ENCODE measurements around the gene CCDC185.

The CCDC185 gene

DNA sequence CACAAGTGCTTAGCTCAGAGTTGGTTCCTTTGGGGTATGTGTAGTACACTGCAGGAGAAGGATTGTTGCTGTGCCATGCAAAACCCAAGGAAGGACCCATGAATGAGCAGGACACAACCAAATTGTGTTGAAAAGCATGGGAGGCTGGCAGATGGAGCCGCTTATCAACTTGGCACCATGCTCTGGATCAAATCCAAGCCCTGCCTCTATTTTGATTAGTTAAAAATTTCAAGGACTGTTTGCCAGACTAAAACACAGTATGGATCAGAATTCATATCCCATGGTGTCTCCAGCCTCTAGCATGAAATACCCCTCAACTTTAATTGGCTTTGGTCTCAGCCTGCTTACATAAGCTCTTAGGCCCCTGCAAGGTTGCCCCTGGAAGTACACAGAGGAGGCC is 27.8 kb downstream of the CCDC185 start:
- Histone ChIP-seq H3K14ac (ENCODE audit: low read length) (no peak overlapping the region), H3K79me1 (ENCODE audit: low read depth, low read length) (no peaks in the 10 kb centered on the region), H4K8ac (ENCODE audit: low read depth, low read length) (no peak overlapping the region), H3K18ac (ENCODE audit: low read length) (peak overlapping the region; percentile 41), H2AK5ac (ENCODE audit: low read depth, low read length) (no peak overlapping the region), H3K4ac (ENCODE audit: low read length) (no peak overlapping the region), H2BK12ac (ENCODE audit: low read length) (no peak overlapping the region), H3K23ac (ENCODE audit: low read depth, low read length, poor library complexity) (no peak overlapping the region), H3K27me3 (ENCODE audit: control insufficient read depth in 3 of 3, insufficient read depth in 3 of 3, low read depth in 1 of 3, low read length in 3 of 3) (no peaks in the 10 kb centered on the region), H3K27ac (replicated peaks; ENCODE audit: low read length) (no peak overlapping the region), H2BK5ac (ENCODE audit: low read length) (no peak overlapping the region), H3K9ac (ENCODE audit: low read depth, low read length, poor library complexity) (no peak overlapping the region), H3K4me3 (ENCODE audit: low read length in 2 of 2) (no peak overlapping the region), H3K4me2 (ENCODE audit: insufficient read depth, low read length, poor library complexity, severe bottlenecking) (no peak overlapping the region), H2BK15ac (ENCODE audit: low read length) (no peak overlapping the region), H4K91ac (ENCODE audit: low read depth, low read length, poor library complexity) (no peak overlapping the region), H3K9me3 (replicated peaks in 1 of 2; ENCODE audit: control insufficient read depth in 2 of 2, insufficient read depth in 1 of 2, low read depth in 1 of 2, low read length in 2 of 2) (no peaks in the 10 kb centered on the region), H2AFZ (ENCODE audit: low read length) (no peak overlapping the region), H3K4me1 (ENCODE audit: control insufficient read depth in 2 of 2, insufficient read depth in 1 of 2, low read depth in 1 of 2, low read length in 2 of 2) (no peaks in the 10 kb centered on the region), H2BK120ac (ENCODE audit: low read depth, low read length) (no peak overlapping the region), H3K36me3 (replicated peaks in 1 of 2; ENCODE audit: control insufficient read depth in 2 of 2, insufficient read depth in 2 of 2, low read length in 2 of 2) (no peaks in the 10 kb centered on the region)
- WGBS, 2 donors (ENCODE audit: extremely low coverage in 2 of 2, insufficient read length in 2 of 2, insufficient replicate concordance in 1 of 2), result no CpG with 5 or more reads among the region's 1 CpG
- DNase-seq (ENCODE audit: low spot score), result no peak

DNA sequence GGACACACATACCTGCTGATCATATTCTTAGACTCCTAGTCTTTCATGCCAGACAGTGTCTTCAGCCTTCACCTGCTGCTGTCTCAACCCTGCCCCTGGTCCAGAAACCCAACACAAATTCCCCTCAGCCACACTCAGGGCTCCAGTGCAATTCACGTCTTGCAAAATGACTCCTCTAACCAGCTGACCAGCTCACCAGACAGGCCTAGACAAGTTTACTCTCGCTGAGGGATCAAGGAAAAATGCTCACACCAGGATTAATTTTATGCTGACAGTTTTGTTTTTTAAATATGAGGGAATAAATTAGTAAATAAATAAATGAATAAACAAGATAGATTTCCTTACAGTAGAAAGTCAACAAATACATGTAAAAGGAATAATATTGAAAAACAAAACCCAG is 28.5 kb downstream of the CCDC185 start:
- H2BK5ac ChIP-seq (ENCODE audit: low read length), result no peak overlapping the region
- no peaks in the 10 kb centered on the region for H3K79me1 ChIP-seq (ENCODE audit: low read depth, low read length)
- no CpG with 5 or more reads among the region's 2 CpGs for WGBS, 2 donors (ENCODE audit: extremely low coverage in 2 of 2, insufficient read length in 2 of 2, insufficient replicate concordance in 1 of 2)
- no peak overlapping the region for H4K8ac ChIP-seq (ENCODE audit: low read depth, low read length)
- no peak overlapping the region for H3K27ac ChIP-seq (replicated peaks; ENCODE audit: low read length)
- H3K9ac ChIP-seq (ENCODE audit: low read depth, low read length, poor library complexity), result no peak overlapping the region
- H3K4me3 ChIP-seq (ENCODE audit: low read length in 2 of 2), result no peak overlapping the region
- H2BK15ac ChIP-seq (ENCODE audit: low read length), result no peak overlapping the region
- H2AFZ ChIP-seq (ENCODE audit: low read length), result no peak overlapping the region
- H4K91ac ChIP-seq (ENCODE audit: low read depth, low read length, poor library complexity), result no peak overlapping the region
- no peaks in the 10 kb centered on the region for H3K36me3 ChIP-seq (replicated peaks in 1 of 2; ENCODE audit: control insufficient read depth in 2 of 2, insufficient read depth in 2 of 2, low read length in 2 of 2)
- no peak overlapping the region for H3K18ac ChIP-seq (ENCODE audit: low read length)
- H3K4me1 ChIP-seq (ENCODE audit: control insufficient read depth in 2 of 2, insufficient read depth in 1 of 2, low read depth in 1 of 2, low read length in 2 of 2), result no peaks in the 10 kb centered on the region
- no peak overlapping the region for H2BK12ac ChIP-seq (ENCODE audit: low read length)
- no peak overlapping the region for H2BK120ac ChIP-seq (ENCODE audit: low read depth, low read length)
- no peak for DNase-seq (ENCODE audit: low spot score)
- no peak overlapping the region for H2AK5ac ChIP-seq (ENCODE audit: low read depth, low read length)
- H3K14ac ChIP-seq (ENCODE audit: low read length), result no peak overlapping the region
- H3K9me3 ChIP-seq (replicated peaks in 1 of 2; ENCODE audit: control insufficient read depth in 2 of 2, insufficient read depth in 1 of 2, low read depth in 1 of 2, low read length in 2 of 2), result no peaks in the 10 kb centered on the region
- no peak overlapping the region for H3K4me2 ChIP-seq (ENCODE audit: insufficient read depth, low read length, poor library complexity, severe bottlenecking)
- no peak overlapping the region for H3K4ac ChIP-seq (ENCODE audit: low read length)
- H3K27me3 ChIP-seq (ENCODE audit: control insufficient read depth in 3 of 3, insufficient read depth in 3 of 3, low read depth in 1 of 3, low read length in 3 of 3), result no peaks in the 10 kb centered on the region
- H3K23ac ChIP-seq (ENCODE audit: low read depth, low read length, poor library complexity), result no peak overlapping the region

DNA sequence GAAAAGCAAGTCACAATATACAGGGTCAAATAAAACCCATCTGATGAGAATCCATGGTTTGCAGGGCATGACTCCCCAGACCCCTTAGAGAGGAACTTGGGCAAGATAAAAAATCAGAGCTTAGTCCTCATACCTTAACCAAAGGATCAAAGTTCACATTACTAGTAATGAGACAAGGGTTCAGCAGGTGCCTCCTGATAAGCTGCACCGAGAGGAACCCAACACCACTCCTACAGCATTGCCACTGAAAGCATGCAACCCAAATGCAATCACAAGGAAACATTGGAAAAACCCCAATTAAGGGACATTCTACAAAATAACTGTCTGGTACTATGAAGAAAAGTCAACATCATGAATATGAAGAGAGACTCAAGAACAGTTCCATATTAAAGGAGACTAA is 29.7 kb downstream of the CCDC185 start:
- H3K4ac ChIP-seq (ENCODE audit: low read length), result no peak overlapping the region
- H4K91ac ChIP-seq (ENCODE audit: low read depth, low read length, poor library complexity), result no peak overlapping the region
- no peaks in the 10 kb centered on the region for H3K4me1 ChIP-seq (ENCODE audit: control insufficient read depth in 2 of 2, insufficient read depth in 1 of 2, low read depth in 1 of 2, low read length in 2 of 2)
- H3K36me3 ChIP-seq (replicated peaks in 1 of 2; ENCODE audit: control insufficient read depth in 2 of 2, insufficient read depth in 2 of 2, low read length in 2 of 2), result no peaks in the 10 kb centered on the region
- DNase-seq (ENCODE audit: low spot score), result no peak
- H2BK5ac ChIP-seq (ENCODE audit: low read length), result no peak overlapping the region
- H3K4me2 ChIP-seq (ENCODE audit: insufficient read depth, low read length, poor library complexity, severe bottlenecking), result no peak overlapping the region
- no peaks in the 10 kb centered on the region for H3K27me3 ChIP-seq (ENCODE audit: control insufficient read depth in 3 of 3, insufficient read depth in 3 of 3, low read depth in 1 of 3, low read length in 3 of 3)
- H3K79me1 ChIP-seq (ENCODE audit: low read depth, low read length), result no peaks in the 10 kb centered on the region
- H2BK15ac ChIP-seq (ENCODE audit: low read length), result no peak overlapping the region
- no peak overlapping the region for H2BK120ac ChIP-seq (ENCODE audit: low read depth, low read length)
- no peak overlapping the region for H3K23ac ChIP-seq (ENCODE audit: low read depth, low read length, poor library complexity)
- no peak overlapping the region for H2AFZ ChIP-seq (ENCODE audit: low read length)
- no CpG with 5 or more reads among the region's 1 CpG for WGBS, 2 donors (ENCODE audit: extremely low coverage in 2 of 2, insufficient read length in 2 of 2, insufficient replicate concordance in 1 of 2)
- no peak overlapping the region for H2AK5ac ChIP-seq (ENCODE audit: low read depth, low read length)
- H3K27ac ChIP-seq (replicated peaks; ENCODE audit: low read length), result no peak overlapping the region
- no peak overlapping the region for H3K14ac ChIP-seq (ENCODE audit: low read length)
- H3K9ac ChIP-seq (ENCODE audit: low read depth, low read length, poor library complexity), result no peak overlapping the region
- no peak overlapping the region for H3K18ac ChIP-seq (ENCODE audit: low read length)
- no peak overlapping the region for H3K4me3 ChIP-seq (ENCODE audit: low read length in 2 of 2)
- H2BK12ac ChIP-seq (ENCODE audit: low read length), result no peak overlapping the region
- H3K9me3 ChIP-seq (replicated peaks in 1 of 2; ENCODE audit: control insufficient read depth in 2 of 2, insufficient read depth in 1 of 2, low read depth in 1 of 2, low read length in 2 of 2), result no peaks in the 10 kb centered on the region
- no peak overlapping the region for H4K8ac ChIP-seq (ENCODE audit: low read depth, low read length)

DNA sequence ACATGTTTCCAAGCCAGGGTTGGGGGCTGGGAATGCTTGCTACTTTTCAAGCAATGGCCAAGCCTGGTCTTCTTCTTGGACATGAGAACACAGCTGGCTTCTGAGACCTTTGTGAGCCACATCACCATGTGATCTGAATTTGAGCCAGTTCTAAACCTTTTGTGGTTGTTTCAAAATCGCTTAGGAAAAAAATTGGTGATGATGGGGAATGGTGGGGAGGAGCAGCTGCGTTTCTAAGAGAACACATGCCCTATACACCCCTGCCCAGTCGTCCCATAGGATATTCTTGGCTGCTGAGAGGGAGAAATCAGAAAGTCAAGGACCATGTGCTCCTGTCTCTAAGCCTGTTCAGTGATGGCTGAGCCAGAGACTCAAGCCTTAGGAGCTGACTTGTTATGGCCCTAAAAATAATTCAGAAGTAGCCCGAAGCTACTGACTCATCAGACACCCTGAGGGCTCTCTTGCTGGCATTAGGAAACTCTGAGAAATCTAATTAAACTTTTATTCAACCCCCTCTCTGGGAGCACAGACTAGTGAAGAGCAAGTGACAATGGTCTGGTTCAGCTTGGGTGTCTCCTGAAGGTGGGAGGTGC is 30.5 kb downstream of the CCDC185 start:
- Histone ChIP-seq H2BK12ac (ENCODE audit: low read length) (no peak overlapping the region), H3K36me3 (replicated peaks in 1 of 2; ENCODE audit: control insufficient read depth in 2 of 2, insufficient read depth in 2 of 2, low read length in 2 of 2) (no peaks in the 10 kb centered on the region), H4K91ac (ENCODE audit: low read depth, low read length, poor library complexity) (no peak overlapping the region), H3K27ac (replicated peaks; ENCODE audit: low read length) (no peak overlapping the region), H3K14ac (ENCODE audit: low read length) (no peak overlapping the region), H2AFZ (ENCODE audit: low read length) (no peak overlapping the region), H3K4me2 (ENCODE audit: insufficient read depth, low read length, poor library complexity, severe bottlenecking) (no peak overlapping the region), H3K23ac (ENCODE audit: low read depth, low read length, poor library complexity) (no peak overlapping the region), H3K4me1 (ENCODE audit: control insufficient read depth in 2 of 2, insufficient read depth in 1 of 2, low read depth in 1 of 2, low read length in 2 of 2) (no peaks in the 10 kb centered on the region), H3K4ac (ENCODE audit: low read length) (no peak overlapping the region), H3K27me3 (ENCODE audit: control insufficient read depth in 3 of 3, insufficient read depth in 3 of 3, low read depth in 1 of 3, low read length in 3 of 3) (no peaks in the 10 kb centered on the region), H3K18ac (ENCODE audit: low read length) (no peak overlapping the region), H3K79me1 (ENCODE audit: low read depth, low read length) (no peaks in the 10 kb centered on the region), H4K8ac (ENCODE audit: low read depth, low read length) (no peak overlapping the region), H2BK120ac (ENCODE audit: low read depth, low read length) (no peak overlapping the region), H2BK5ac (ENCODE audit: low read length) (no peak overlapping the region), H2AK5ac (ENCODE audit: low read depth, low read length) (no peak overlapping the region), H3K9ac (ENCODE audit: low read depth, low read length, poor library complexity) (peak overlapping the region; percentile 17), H2BK15ac (ENCODE audit: low read length) (no peak overlapping the region), H3K9me3 (replicated peaks in 1 of 2; ENCODE audit: control insufficient read depth in 2 of 2, insufficient read depth in 1 of 2, low read depth in 1 of 2, low read length in 2 of 2) (no peaks in the 10 kb centered on the region), H3K4me3 (ENCODE audit: low read length in 2 of 2) (no peak overlapping the region)
- DNase-seq (ENCODE audit: low spot score), result no peak
- WGBS, 2 donors (ENCODE audit: extremely low coverage in 2 of 2, insufficient read length in 2 of 2, insufficient replicate concordance in 1 of 2), result no CpG with 5 or more reads among the region's 4 CpGs

All from neuronal stem cell (in vitro differentiated cells).